Esophagus (tissue), 2 donors: ENCODE data around the gene ERC2. TPM values are rescaled to one million over a fixed set of nuclear protein-coding genes. Genes with fewer than 3 reads are reported as not detected.

Experiments
- H3K27ac ChIP-seq, 2 donors: one replicate each; pipeline ENCODE4 v1.5.1; 2013; ENCODE audit warnings: low read depth in 2 of 2, mild to moderate bottlenecking in 2 of 2, inconsistent platforms in 1 of 2, low read length in 1 of 2, moderate library complexity in 1 of 2
- H3K27me3 ChIP-seq, 2 donors: one replicate each; pipeline ENCODE4 v1.6.1; 2013; ENCODE audit warnings: low read length in 2 of 2, control low read depth in 1 of 2, mild to moderate bottlenecking in 1 of 2; ENCODE audit not compliant: insufficient read depth in 2 of 2, control insufficient read depth in 1 of 2
- H3K36me3 ChIP-seq, 2 donors: one replicate each; pipeline ENCODE4 v1.6.1; 2013; ENCODE audit warnings: low read length in 1 of 2; ENCODE audit not compliant: control insufficient read depth in 2 of 2, insufficient read depth in 2 of 2
- H3K4me1 ChIP-seq, 2 donors: one replicate each; pipeline ENCODE4 v1.6.1; 2013; ENCODE audit warnings: low read length in 1 of 2; ENCODE audit not compliant: control insufficient read depth in 2 of 2, insufficient read depth in 2 of 2
- H3K4me3 ChIP-seq, 2 donors: one replicate each; pipeline ENCODE4 v1.5.1; 2013; ENCODE audit warnings: low read length in 2 of 2, mild to moderate bottlenecking in 2 of 2, low read depth in 1 of 2, moderate library complexity in 1 of 2
- H3K9me3 ChIP-seq, 2 donors: one replicate each; pipeline ENCODE4 v1.6.1; 2013; ENCODE audit warnings: mild to moderate bottlenecking in 2 of 2, low read depth in 1 of 2, low read length in 1 of 2, moderate library complexity in 1 of 2; ENCODE audit not compliant: control insufficient read depth in 2 of 2, insufficient read depth in 1 of 2
- WGBS, 2 donors: extraction: QIAGEN DNeasy Blood & Tissue Kit; methylation state at CpG; one replicate each; pipeline ENCODE4 v1.1.7; 2013; 5-methylcytosine and 5-hydroxymethylcytosine counted together
- polyA plus RNA-seq, 2 donors: library from polyadenylated mRNA; stranded (reverse); fragments of 200-250 nt; gene quantifications; one replicate each; pipeline ENCODE4 v1.2.3, GENCODE V29; 2013
- donor health status: healthy with polysubstance abuse.
- donor health status: Bipolar disorder and iron deficiency.

The ERC2 gene
- polyA plus RNA-seq, 2 donors: 0.18 to 0.20 TPM

GRCh38 chr3:55947406-55947805 lies 520.9 kb downstream of the ERC2 start:
- H3K27ac ChIP-seq: no peak overlapping the region
- 63 to 65% methylated on average over 5 of the region's 5 CpGs for WGBS, 2 donors
- no peaks in the 10 kb centered on the region for H3K4me1 ChIP-seq
- H3K9me3 ChIP-seq: no peaks in the 10 kb centered on the region
- no peak overlapping the region for H3K4me3 ChIP-seq
- no peaks in the 10 kb centered on the region for H3K27me3 ChIP-seq
- no peaks in the 10 kb centered on the region for H3K36me3 ChIP-seq

- Histone ChIP-seq H3K27ac (no peak overlapping the region), H3K9me3 (no peaks in the 10 kb centered on the region), H3K4me3 (no peak overlapping the region), H3K27me3 (no peaks in the 10 kb centered on the region), H3K36me3 (no peaks in the 10 kb centered on the region), H3K4me1 (no peaks in the 10 kb centered on the region)
- WGBS, 2 donors: 82 to 86% methylated on average over 4 of the region's 4 CpGs
These were observed 521.6 kb downstream of the ERC2 start for GRCh38 chr3:55946574-55947160.

GRCh38 chr3:55942868-55943267 lies 525.4 kb downstream of the ERC2 start:
- H3K27ac ChIP-seq: no peak overlapping the region
- no peak overlapping the region for H3K4me3 ChIP-seq
- H3K36me3 ChIP-seq: no peaks in the 10 kb centered on the region
- WGBS, 2 donors: 74 to 81% methylated on average over 2 of the region's 2 CpGs
- no peaks in the 10 kb centered on the region for H3K4me1 ChIP-seq
- no peaks in the 10 kb centered on the region for H3K9me3 ChIP-seq
- H3K27me3 ChIP-seq: no peaks in the 10 kb centered on the region

- H3K27me3 ChIP-seq: no peaks in the 10 kb centered on the region
- H3K4me3 ChIP-seq: no peak overlapping the region
- WGBS, 2 donors: 93 to 95% methylated on average over 1 of the region's 1 CpG
- no peaks in the 10 kb centered on the region for H3K4me1 ChIP-seq
- no peaks in the 10 kb centered on the region for H3K9me3 ChIP-seq
- H3K36me3 ChIP-seq: no peaks in the 10 kb centered on the region
- no peak overlapping the region for H3K27ac ChIP-seq
These were observed 529.0 kb downstream of the ERC2 start for GRCh38 chr3:55939287-55939686.

- 71 to 77% methylated on average over 2 of the region's 2 CpGs for WGBS, 2 donors
- Histone ChIP-seq H3K27me3 (no peaks in the 10 kb centered on the region), H3K4me3 (no peak overlapping the region), H3K36me3 (no peaks in the 10 kb centered on the region), H3K27ac (no peak overlapping the region), H3K9me3 (no peaks in the 10 kb centered on the region), H3K4me1 (no peaks in the 10 kb centered on the region)
These were observed 531.0 kb downstream of the ERC2 start for GRCh38 chr3:55937301-55937700.

- Histone ChIP-seq H3K36me3 (no peaks in the 10 kb centered on the region), H3K9me3 (no peaks in the 10 kb centered on the region), H3K4me1 (no peaks in the 10 kb centered on the region), H3K27ac (no peak overlapping the region), H3K4me3 (no peak overlapping the region), H3K27me3 (no peaks in the 10 kb centered on the region)
- WGBS, 2 donors: 79 to 87% methylated on average over 6 of the region's 6 CpGs
These were observed 531.7 kb downstream of the ERC2 start for GRCh38 chr3:55936549-55937052.

- Histone ChIP-seq H3K27me3 (no peaks in the 10 kb centered on the region), H3K9me3 (no peaks in the 10 kb centered on the region), H3K27ac (no peak overlapping the region), H3K4me1 (no peaks in the 10 kb centered on the region), H3K36me3 (no peaks in the 10 kb centered on the region), H3K4me3 (no peak overlapping the region)
- 85 to 88% methylated on average over 4 of the region's 4 CpGs for WGBS, 2 donors
These were observed 533.0 kb downstream of the ERC2 start for GRCh38 chr3:55935241-55935640.

GRCh38 chr3:55934771-55935170 lies 533.5 kb downstream of the ERC2 start:
- 88 to 100% methylated on average over 1 of the region's 1 CpG for WGBS, 2 donors
- Histone ChIP-seq H3K27me3 (no peaks in the 10 kb centered on the region), H3K4me1 (no peaks in the 10 kb centered on the region), H3K36me3 (no peaks in the 10 kb centered on the region), H3K9me3 (no peaks in the 10 kb centered on the region), H3K4me3 (no peak overlapping the region), H3K27ac (no peak overlapping the region)

GRCh38 chr3:55929154-55929869 lies 539.0 kb downstream of the ERC2 start:
- Histone ChIP-seq H3K9me3 (no peaks in the 10 kb centered on the region), H3K27me3 (peaks cover 0 to 3% of the 10 kb centered on the region in 2 donors), H3K4me3 (no peak overlapping the region), H3K36me3 (no peaks in the 10 kb centered on the region), H3K27ac (no peak overlapping the region), H3K4me1 (no peaks in the 10 kb centered on the region)
- 78 to 80% methylated on average over 4 of the region's 4 CpGs for WGBS, 2 donors

GRCh38 chr3:55923626-55924025 lies 544.6 kb downstream of the ERC2 start:
- Histone ChIP-seq H3K36me3 (no peaks in the 10 kb centered on the region), H3K9me3 (no peaks in the 10 kb centered on the region)
- 79 to 84% methylated on average over 1 of the region's 1 CpG for WGBS, 2 donors

More at GRCh38 chr3:55923626-55924025, 544.6 kb downstream of the ERC2 start:
- no peaks in the 10 kb centered on the region for H3K4me1 ChIP-seq
- no peak overlapping the region for H3K4me3 ChIP-seq
- peaks cover 0 to 3% of the 10 kb centered on the region in 2 donors for H3K27me3 ChIP-seq
- H3K27ac ChIP-seq: no peak overlapping the region
